ENCODE data around the gene KLHL30.

- TF ChIP-seq CTCF (IDR thresholded peaks at IDR 0.05) (no peak), POLR2A (IDR thresholded peaks at IDR 0.05) (no peak), POLR2AphosphoS5 (IDR thresholded peaks at IDR 0.05) (no peak)
Observed at GRCh38 chr2:238149841-238150572, 11.5 kb downstream of the KLHL30 start.
